HG03571 (cell line): Measurements from ENCODE around the gene CTNNAL1.
A peak's percentile ranks its signal among the peaks of the same experiment; 100 is the strongest.

ENCODE experiments used
- ATAC-seq: cut with Tn5 transposase; IDR thresholded peaks from one replicate; pipeline ENCODE4 v1.9.1; 2021; ENCODE audit not compliant: unreplicated experiment

CTNNAL1 gene

DNA sequence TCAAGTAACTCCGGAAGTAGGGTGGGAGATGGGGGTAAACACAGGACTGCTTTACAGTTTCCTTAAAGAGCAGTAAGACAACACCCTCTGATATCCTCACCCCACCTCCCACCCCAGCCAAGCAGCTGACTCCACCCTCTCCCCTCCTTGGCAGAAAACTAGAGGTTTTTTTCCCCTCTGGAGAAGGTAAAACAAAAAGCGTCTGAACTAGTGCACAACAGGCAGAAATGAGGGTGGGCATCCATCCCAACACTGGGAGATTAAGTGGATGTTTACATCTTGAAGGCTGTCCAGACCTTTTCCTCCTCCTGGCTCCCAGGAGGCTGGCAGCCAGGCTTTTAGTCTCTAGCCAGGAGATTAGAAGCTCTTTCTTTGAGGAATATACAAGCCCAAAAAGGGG, 13.9 kb upstream of the CTNNAL1 start:
- ATAC-seq: no peak

DNA sequence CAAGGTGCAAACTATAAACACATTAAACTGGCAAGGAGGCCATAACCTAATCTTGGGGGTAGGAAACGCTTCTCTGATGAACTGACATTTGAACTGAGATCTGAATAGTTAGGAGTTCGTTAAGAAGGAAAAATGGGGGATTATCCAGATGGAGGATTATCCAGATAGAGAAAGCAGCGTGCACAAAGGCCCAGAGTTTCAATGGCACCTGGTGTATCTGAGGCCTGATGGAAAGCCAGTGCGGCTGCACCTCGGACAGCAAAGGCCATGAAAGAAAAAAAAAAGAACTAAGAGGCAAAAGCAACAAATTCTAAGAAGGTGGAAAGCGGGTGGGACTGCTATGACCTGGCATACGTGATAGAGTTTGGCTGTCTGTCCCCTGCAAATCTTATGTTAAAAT, 13.0 kb upstream of the CTNNAL1 start:
- ATAC-seq: no peak

DNA sequence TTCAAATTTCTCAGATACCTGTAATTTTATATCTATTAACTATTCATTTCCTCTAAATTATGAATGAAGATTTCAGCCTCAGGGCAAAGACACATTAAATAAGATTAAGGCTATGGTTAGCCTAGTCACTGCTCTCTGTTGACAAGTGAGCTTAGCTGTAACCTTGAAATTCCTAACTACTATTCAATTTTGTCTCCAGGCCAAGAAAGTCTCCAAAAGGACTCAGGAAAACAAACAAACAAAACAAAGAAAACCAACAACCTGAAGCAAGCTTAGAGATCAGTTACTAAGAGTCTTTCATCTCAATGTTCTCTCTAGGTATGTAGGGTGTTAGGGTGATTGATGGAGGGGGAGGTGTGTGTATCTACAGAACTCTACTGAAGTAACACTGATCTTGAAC, 9.6 kb upstream of the CTNNAL1 start:
- no peak for ATAC-seq

DNA sequence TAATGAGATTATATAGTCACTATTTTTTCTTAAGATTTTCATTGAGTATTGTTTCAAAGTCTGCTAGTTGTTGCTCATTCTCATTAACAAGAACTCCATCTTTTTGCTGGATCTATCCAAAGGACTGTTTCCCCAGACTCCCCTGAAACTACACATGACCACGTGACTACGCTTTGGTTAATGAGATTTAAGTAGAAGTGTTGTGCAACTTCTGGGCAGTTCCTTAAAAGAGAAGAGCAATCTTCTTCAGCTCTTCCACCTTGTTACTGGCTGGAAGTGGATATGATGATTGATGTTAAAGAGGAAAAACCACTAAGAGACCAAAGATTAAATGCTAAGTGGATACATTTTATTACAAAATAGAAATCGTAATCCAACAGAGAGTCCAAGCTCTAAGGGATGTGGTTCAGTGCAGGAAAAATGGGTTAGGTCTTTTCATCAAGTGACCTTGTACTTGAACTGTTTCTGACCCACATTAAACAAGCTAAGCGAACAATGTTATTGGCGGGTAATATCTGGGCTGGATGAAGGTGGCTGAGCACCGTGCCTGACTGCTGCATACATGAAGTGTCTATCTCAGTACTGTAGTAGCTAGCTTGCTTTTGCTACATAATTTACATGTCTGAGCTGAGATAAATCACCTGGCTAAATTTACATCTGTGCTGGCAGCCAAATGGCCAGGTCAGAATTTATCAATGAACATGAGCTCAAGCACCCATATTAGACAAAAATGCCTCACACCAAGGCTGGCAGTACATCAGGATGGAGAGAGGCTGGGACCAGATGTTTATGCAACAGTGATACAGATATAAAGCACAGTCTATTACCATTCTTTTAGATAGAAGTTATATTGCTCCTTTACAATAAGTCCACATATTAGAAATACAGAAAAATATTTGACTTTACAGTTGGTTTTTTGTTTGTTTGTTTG, 7.5 kb upstream of the CTNNAL1 start:
- ATAC-seq: no peak

DNA sequence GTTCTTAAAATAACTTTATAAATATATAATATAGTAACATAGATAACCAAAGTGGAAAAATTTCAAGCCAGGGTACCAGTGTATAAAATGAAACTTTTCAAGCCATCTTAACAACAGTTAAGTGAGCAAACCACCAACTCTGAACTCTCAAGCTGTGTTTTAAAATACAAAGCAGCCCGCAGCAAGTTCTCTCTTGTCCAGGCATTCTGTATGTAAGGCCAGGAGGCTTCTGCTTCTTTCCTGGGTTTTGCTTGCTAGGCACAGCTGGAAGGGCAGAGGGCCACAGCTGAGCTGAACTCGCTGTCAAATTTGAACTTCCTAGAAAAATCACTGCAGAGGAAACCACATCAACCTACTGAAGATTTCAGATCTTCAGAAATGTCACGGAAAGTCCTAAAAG, 6.8 kb upstream of the CTNNAL1 start:
- ATAC-seq: no peak

DNA sequence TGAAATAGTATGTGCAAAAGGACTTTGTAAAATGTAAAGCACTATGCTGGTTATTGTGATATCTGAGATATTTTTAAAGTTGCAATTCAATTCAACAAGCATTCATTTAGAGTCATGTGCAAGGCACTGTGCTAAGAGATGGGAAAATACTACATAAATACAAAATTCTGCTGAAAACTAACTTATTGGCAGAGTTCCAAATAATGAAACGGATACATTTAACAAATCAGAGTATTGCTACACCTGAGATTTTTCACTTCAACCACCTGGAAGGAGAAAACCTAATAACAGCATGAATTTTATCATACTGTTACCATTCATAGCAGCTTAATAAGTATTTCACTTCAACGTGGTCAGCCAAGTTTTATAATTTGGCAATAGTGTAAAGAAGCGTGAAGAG, 6.1 kb upstream of the CTNNAL1 start:
- ATAC-seq: no peak

GRCh38 chr9:109017493-109017892, 4.2 kb upstream of the CTNNAL1 start:
- ATAC-seq: peak; percentile 44

DNA sequence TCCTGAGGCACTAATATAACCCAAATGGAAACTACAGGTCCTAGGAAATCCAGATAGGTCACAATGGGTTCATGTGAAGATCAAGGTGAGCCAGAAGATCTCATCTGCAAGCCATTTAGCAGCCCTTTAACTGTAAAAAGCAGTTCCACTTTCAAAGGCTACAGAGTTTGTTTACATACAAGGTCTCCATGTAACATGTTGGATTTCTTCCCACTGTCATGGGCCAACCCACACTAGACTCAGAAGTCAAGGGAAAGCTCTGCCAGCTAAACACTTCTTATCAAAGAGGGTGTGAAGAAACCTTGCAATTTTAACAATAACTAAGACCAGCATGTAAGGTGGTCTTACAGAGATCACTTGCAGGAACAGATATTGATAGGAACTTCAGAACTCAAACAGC, 3.8 kb upstream of the CTNNAL1 start:
- no peak for ATAC-seq

DNA sequence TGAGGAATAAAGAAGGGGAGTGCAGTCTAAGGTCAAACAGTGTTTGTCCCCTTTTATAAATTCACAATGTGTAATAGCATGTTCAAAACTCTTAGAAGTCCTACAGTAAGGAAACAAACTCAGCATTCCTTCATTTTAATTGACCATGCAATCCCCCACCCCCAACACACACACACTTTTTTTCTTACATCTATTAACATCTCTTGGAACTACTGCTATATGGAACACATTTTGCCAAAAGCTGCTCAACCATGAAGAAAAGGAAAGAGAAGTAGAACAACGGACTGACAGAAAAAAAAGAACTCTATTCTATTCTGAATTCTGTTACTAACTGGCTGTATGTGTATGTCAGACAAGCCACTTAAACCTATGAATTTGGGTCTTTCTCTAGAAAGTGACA, 2.8 kb upstream of the CTNNAL1 start:
- ATAC-seq: no peak

- ATAC-seq: no peak
Measured at GRCh38 chr9:109014608-109015280, 1.4 kb upstream of the CTNNAL1 start.

DNA sequence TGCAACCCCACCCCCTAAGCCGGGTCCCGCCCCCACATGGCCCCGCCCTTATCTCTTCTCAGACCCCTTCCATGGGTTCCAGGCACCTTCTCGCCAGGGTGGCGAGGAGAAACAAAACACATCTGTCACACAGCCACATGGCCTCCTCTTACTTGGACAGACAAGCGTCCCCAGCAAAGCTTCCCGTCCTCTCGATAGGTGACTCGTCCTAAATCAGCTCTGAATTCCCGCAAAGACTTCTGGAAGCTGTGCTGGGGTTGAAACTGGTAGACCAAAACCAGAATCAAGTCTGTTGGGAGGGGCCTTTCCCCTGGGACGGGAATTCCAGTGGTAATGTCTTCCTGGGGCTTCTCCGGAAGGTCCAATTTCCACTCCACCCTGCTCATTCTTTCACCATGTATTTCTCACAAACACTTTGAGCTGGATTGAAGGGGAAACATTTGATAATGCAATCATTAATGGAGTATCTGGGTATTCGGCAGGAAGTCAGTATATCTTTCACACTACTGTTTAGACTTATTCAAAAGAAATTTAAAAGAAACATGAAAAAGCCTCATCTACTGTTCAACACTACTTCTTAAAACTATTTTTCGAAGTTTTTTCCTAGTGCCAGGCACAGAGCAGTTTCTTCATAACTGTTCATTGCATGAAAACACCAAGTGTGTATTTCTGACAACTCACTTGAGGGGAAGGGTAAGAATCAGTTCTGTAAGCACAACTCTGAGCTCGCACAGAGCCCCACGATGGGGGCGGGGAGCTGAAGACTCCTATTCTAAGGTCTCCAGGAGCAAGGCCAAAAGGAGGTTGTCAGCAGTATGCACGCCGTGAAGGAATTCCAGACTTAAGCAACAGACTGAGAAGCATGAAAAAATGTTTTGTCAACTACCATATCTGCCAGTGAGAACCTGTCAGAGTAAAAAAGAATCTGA, 644 bp upstream of the CTNNAL1 start:
- ATAC-seq: no peak

DNA sequence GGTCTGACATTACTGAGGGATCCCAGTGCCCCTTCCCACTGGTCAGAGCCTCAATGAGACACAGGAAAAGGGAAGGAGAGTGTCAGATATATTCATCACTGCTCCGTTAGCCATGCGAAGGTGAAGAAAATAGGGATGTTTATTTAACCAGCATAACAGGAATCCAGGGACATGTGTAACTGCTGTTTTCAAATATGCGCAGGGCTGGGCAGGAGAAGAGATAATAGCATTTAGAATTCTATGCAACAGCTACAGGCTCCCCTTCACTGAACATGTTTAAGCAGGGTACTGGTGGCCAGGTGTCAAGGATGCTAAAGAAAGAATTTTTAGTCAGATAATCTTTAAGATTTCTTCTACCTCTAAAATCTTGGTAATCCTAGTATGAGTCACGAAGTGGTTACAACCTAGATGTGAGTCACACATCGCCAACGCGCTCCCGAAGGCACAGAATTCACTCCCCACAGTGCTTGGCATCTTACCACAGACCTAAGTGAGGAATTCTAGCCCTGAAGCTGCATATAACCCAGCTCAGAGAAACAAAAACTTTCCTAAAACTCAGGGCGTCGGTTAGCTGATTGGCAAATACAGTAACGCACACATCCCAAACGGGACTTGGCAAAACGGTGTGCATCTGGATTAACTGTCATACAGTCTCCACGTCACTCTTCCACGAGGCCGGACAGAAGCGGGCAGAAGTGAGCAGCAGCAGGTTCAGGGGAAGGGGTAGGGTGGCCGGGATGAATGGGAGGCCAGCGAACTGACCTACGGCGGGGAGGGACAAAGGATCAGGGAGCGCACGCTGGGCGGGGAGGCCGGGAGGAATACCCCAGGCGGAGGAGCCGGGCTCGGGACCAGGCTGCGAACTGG, 1.1 kb downstream of the CTNNAL1 start:
- peak; percentile 30 for ATAC-seq

GRCh38 chr9:109011231-109011671, 2.0 kb downstream of the CTNNAL1 start:
- no peak for ATAC-seq

DNA sequence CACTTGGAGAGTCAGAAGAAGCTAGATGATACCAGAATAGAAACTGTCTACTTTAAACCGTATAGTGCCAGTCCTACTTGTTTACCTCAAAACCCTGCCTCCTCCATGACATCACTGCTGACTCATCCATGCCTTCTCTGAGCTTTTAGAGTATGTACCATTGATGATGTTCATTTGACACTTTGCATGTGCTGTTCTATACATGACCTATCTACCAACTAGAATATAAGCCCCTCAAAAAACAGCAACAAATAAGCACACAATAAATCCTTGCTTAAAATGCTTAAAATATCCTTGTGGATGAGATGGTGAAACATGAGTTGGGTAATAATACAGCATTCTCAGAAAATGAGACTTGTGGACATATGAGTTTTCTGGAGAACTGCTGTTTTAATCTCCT, 2.6 kb downstream of the CTNNAL1 start:
- no peak for ATAC-seq

DNA sequence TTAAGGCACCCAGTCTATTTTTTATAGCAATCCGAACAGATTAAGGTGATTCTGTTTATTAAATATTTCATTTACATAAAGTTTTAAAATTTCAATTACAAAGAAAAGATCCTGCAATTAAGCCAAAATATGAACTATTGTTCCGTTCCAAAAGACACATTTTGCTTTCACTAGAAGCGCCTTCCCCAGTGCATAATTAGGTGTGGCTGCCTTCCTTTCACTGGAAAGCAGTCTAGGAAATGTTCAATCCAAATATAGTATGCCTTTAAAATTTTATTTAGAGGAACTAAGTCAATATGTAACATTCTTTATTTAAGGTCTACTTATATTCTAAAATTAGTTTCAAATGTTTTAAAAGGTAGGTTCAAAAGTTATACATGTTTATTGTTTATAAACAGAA, 7.6 kb downstream of the CTNNAL1 start:
- no peak for ATAC-seq

- ATAC-seq: no peak
Measured at GRCh38 chr9:109003116-109003515, 10.2 kb downstream of the CTNNAL1 start.

GRCh38 chr9:109002141-109002540, 11.2 kb downstream of the CTNNAL1 start:
- ATAC-seq: no peak

GRCh38 chr9:109001275-109001676, 12.0 kb downstream of the CTNNAL1 start:
- no peak for ATAC-seq

DNA sequence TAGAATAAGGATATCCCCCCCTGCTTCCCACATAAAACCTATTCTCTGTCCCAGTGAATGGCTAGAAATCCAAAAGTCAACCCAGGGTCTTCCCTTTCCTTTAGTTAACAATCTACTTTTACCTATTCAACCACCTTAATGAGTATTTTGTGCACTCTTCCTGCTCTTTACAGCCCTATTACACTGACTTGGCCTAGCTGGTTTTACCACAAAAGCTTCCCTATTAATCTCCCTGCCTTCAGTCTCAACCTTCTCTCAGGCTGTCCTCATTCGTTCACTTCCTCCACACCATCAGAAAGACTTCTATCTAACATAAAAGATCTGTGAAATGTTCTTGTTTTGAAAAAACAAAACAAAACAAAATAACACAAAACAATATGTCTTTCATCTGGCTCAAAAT, 16.2 kb downstream of the CTNNAL1 start:
- no peak for ATAC-seq

- ATAC-seq: no peak
Measured at GRCh38 chr9:108996643-108997042, 16.7 kb downstream of the CTNNAL1 start.
